IPS-18c (cell line): ENCODE results near the gene LEMD2.
A peak's percentile ranks its signal among the peaks of the same experiment; 100 is the strongest.

Experiments
- H3K4me3 ChIP-seq: 2 replicates; pipeline ENCODE4 v1.7.0; 2013; ENCODE audit warnings: low read depth, mild to moderate bottlenecking, low read length, moderate library complexity; ENCODE audit not compliant: insufficient read depth
- H3K9me3 ChIP-seq: one replicate; pipeline ENCODE4 v1.6.1; 2013; ENCODE audit warnings: mild to moderate bottlenecking, low read length, moderate library complexity; ENCODE audit not compliant: control insufficient read depth, insufficient read depth

Gene LEMD2

DNA sequence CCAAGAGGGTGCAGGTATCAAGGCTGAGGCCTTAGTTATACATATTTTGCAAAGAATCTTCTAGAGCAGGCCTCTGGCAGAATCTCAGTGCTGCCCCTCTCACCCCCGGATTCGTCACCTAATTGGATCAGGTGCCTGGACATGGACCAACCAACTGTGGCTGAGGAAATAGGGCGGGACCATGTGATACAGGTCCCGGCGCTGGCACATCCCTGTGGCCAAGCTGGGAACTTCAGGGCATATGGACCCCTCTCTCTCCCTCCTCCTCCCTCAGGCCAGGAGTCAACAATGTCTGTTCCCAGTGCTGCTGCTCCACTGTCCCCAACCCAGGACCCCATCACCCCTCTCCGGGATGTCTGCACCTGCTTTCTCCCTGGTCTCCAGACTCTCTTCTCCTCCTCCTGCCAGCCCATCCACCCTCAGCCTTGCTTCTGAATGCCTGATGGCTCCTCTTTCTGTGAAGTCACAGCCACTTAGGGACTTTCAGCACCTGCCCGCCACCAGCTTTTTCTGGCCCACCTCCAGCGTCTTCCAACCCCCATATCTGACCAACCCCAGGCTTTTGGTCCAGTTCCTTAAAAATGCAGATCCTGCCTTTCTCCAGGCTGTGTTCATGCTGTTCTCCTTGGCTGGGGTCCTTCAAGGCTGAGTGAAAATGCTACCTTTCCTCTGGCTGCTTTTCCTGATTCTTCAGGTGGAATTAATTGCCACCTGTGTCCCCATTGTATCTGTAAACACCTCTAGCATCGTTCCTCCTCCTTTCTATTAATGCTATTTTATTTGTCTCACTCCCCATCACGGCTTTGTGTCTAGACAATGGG lies 33.9 kb upstream of the LEMD2 start:
- no peaks in the 10 kb centered on the region for H3K9me3 ChIP-seq

DNA sequence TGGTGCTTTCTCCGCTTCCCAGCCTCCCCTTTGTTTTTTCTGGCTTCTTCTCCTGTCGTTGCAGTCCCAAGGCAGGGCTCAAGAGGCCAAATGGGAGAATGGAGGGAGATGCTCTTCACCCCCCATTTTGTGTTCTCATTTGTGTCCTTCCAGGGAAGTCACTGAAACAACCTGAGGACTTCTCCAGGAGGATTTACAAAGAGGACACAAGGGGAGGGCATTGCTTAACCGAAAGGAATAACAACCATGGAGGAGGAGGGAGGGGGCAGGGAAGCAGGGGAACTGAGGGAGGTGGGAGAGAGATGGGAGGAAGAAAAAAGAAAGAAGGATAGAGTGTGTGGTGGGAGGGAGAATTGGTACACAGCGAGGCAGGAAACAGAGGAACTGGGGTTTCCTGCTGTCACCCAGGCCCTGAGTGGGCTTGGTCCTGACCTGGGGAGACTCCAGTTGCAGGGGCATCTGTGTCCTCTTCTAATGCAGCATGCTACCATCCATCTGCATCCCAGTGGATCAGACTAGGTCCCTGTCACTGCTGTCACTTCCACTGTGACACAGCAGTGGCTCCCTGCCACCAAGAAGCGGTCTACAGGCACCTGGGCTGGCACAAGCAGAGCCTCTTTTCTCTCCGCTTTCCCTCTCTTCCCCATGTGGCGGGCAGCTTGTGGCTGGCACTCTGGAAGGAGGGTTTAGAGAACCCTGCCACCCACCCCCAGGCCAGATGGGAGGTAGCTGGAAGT lies 32.0 kb upstream of the LEMD2 start:
- no peak overlapping the region for H3K4me3 ChIP-seq
- H3K9me3 ChIP-seq = peaks cover 2% of the 10 kb centered on the region

More for the DNA sequence above, 33.9 kb upstream of the LEMD2 start:
- no peak overlapping the region for H3K4me3 ChIP-seq

DNA sequence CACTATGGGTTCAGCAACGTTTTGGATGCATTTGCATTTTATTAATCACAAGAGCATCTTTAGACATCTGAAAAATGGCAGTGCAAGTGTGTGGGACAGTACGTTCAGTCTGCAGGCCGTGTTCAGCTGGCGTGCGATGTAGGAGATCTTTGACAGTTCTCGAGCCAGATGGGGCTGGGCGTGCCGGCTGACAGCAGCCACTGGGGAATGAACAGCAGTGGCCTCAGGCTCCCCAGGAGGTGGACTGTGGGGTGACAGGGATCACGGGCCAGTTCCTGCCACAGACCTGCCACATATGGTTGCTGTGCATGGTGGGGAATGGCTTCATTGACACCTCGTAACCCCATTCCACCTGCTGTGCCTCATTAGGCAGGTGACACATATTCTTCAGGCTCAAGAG lies 31.3 kb upstream of the LEMD2 start:
- Histone ChIP-seq H3K9me3 (peaks cover 2% of the 10 kb centered on the region), H3K4me3 (no peak overlapping the region)

DNA sequence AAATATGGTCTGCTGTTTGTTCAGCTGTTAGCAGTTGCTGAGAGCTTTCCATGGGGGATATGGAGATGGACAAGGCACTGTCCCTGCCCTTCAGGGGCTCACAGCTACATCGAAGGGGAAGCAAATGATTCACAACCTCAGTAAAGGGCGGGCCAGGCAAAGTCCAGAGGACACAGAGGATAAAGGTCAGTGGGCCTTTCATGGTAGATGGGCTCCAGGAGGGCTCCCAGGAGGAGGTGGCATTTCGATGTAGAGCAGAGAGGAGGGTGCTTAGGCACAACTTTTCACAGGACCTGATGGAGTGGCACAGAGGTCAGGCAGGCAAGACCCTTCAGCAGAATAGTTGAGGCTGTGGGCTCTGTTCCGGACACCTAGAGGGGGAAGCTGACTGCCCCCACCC lies 30.1 kb upstream of the LEMD2 start:
- Histone ChIP-seq H3K4me3 (no peak overlapping the region), H3K9me3 (peaks cover 2% of the 10 kb centered on the region)

DNA sequence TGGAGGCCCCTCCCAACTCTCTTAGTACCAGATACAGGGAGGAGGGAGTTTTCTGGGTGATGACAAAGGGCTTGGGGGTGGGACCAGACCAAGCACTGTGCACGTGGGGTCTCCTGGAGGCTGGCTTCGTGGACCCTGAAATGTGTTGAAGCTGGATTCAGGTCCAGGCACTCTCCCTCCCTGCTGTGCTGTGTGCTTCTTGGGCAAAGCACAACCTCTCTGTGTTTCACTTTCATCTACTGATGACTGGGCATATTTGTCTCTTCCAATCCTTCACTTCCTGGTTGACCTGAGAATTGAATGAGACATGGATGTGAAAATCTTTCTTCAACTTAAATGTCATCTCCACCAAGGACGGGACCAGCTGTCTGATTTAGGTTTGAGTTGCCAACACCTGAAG lies 29.4 kb upstream of the LEMD2 start:
- Histone ChIP-seq H3K4me3 (no peak overlapping the region), H3K9me3 (peaks cover 2% of the 10 kb centered on the region)

DNA sequence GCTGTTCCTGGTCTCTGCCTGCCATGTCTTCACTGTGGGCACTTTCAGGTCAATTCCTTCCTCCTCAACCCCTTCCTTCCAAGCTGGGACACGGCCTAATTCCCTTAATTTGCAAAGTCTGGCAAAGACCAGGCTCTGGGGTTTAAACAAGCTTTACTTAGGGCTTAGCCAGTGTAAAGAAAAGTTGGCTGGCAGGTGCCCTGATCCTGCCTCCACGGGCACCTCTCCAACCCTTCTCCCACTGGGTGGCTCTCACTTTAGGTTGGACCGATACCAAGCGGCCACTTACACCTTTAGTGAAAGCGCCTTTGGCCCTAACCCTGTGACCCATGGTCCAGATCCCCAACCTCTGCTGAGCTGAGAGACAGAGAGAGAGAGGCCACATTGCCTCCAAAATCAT lies 28.6 kb upstream of the LEMD2 start:
- H3K9me3 ChIP-seq = peaks cover 2% of the 10 kb centered on the region
- no peak overlapping the region for H3K4me3 ChIP-seq

DNA sequence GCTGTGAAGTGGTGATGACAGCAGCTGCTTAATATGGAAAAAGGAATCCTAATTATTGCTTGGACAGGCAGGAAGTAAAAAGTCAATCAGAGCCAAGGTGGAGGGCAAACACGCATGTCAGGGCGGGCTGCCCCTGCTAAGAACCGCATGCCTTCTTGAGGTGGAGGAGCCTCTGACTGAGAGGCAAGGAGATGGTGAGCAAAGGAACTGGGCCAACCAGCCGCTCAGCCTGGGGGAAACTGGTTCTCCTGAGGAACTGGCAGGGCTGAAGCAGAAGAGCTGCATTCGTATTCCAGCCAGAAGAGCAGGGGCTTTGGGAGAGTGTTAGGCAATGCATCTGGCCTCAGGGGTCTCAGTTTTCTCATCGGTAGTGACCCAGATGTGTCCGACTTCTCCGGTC lies 28.0 kb upstream of the LEMD2 start:
- H3K4me3 ChIP-seq = no peak overlapping the region
- H3K9me3 ChIP-seq = peaks cover 2% of the 10 kb centered on the region

DNA sequence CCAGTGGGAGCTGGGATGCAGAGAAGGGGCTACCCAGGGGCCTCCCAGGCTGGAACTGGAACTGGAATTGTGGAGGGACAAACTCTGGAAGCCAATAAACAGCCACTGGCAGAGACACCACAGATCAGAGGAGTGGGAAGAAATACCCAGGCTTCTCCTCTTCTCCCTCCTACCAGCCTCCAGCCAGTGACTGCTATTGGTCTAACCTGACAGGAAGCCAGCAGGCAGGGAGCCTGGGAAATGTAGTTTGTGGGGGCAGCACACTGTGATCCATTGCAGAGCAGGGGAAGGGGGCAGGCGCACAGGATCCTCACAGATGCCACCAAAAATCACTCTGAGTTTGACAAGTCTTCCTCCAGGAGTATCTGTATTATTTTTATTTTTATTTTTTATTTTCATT lies 26.9 kb upstream of the LEMD2 start:
- Histone ChIP-seq H3K9me3 (peaks cover 2% of the 10 kb centered on the region), H3K4me3 (no peak overlapping the region; the same call in 1 of the 2 replicates)

DNA sequence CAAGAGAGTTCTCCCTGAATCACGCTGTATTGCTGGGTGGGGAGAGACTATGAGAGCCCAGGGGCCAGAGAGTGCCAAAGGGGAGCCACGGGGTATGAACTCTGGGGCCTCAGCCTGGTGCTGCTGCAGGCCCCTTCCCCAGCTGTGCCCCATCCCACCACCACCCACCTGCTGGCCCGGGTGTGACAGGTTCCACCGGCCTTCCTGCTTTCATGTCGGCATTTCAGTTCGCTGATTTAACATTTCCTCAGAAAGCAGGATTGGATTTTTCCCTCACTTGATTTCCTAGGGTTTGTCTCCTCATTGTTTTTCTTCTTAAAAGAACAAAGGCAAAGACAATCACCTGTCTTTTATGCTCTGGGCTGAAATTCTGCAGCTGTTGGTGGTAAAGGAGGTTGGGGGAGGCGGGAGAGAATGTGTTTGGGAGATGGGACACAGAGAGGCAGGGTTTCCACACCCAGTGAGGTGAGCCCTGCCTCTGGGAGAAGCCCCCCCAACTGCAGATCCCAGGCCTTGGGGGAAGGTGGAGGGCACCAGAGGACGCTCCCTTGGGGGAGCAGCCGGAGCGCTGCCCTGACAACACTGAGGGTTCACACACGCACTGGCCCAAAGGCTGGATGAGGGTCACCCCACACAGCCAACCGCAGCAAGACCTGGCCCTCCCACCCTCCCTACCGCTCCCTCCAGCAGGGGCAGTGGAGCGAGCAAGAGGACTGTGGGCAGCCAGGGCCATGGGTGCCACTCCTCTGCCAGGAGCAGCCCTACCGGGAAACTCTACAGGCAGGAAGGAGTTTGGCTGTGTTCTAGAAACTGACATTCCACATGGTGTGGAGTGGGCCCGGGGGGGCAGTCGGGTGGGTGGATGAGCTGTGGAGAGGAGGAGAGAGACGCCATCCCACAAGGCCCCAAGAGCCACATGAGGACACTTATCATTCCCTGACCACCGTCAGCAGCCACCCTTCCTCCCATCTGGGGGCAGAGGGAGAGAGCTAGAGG lies 25.4 kb upstream of the LEMD2 start:
- H3K9me3 ChIP-seq = peaks cover 2% of the 10 kb centered on the region
- H3K4me3 ChIP-seq = no peak overlapping the region; the same call in 1 of the 2 replicates

DNA sequence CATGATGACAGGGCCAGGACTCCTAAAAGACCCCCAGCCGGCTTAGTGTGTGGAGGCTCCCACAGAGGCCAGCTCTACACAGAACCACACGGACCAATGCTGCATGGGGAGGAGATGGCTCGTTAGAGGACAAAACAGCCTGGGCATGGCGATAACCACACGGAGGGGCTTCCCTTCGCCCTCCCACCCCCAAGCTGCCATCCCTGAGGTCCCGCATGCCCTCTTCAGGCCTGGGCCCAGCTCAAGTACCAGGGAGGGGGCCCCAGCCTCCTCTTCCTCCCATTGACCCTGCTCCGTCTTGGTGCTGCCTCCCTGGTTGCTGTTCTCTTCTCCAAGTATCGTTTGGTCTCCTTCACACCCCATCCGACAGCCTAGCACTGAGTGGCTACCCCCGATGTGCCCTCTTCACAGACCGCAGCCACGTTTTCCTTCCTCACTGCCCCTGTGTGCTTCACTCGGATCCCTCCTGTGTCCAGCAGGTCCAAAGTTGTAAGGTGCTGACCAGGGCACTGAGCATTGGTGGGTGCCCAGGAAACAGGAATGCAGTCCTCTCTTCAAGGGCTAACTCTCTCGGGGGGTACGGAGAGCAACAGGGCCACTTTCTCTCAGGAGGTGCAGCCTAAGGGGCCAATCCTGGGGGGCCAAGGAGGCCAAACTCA lies 24.4 kb upstream of the LEMD2 start:
- Histone ChIP-seq H3K4me3 (no peak overlapping the region; the same call in 1 of the 2 replicates), H3K9me3 (peaks cover 2% of the 10 kb centered on the region)

DNA sequence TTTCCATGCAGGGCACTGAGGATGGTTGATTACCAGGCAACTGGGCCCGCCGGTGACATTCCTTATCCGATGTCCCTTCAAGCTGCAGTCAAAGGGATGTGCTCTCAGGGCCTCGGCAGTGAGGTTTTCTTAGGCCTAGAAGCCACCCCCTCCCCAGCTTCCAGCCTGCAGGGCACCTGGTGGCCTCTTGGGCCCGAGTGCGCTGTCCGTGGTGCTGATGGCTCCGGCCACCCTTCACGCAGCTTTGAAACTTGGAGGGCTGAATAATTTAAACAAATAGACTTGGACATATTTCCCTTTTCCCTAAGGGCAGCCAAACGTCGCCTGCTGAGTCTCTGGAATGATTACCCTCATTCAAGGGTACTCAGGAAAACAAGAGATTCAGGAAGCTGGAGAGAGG lies 23.7 kb upstream of the LEMD2 start:
- Histone ChIP-seq H3K9me3 (peaks cover 2% of the 10 kb centered on the region), H3K4me3 (peak overlapping the region; percentile 34; the same call in 1 of the 2 replicates)

DNA sequence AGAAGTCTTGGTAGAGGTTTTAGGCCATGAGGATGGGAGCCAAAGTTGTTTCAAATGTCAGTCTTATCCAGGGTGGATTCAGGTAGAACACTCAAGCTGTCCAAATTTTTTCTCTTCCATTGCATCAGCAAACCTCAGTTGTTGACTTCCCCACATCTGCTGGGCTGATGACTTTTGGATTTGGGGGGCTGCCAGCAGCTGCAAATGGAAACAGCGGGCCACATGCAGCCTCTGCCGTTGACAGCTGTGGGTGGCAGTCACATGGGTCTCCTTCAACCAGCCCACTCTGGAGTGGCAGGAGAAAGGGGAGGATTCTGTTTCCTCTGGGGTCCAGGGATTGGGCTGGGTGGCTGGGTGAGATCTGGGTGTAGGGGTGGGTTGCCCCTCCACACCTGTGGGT lies 20.7 kb upstream of the LEMD2 start:
- H3K4me3 ChIP-seq = no peak overlapping the region

DNA sequence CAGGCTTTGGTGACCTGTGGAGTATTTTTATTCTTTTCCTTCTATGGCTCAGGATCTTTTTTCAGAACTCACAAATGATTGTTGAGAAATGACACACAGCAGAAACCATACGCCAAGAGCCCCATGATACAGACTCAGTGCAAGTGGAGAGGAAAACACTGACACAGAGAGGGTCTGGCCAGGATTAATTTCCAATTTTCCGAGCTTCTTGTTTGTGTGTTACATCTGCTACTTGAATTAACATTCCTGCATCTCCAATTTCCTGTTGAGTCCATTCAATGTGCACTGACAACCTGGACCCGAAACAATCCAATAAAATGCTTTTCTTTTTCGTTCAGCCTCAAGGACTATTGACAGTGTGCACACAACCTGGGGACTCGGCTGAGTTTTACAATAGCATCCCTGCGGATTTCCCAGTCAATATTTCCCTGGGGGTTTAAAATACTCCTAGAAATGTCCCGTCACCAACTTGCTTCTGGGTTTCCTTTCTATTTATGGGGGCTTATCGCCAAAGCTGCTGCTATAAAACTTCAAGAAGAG lies 19.8 kb upstream of the LEMD2 start:
- Histone ChIP-seq H3K9me3 (no peaks in the 10 kb centered on the region), H3K4me3 (no peak overlapping the region)

More for the DNA sequence above, 20.7 kb upstream of the LEMD2 start:
- H3K9me3 ChIP-seq = no peaks in the 10 kb centered on the region

DNA sequence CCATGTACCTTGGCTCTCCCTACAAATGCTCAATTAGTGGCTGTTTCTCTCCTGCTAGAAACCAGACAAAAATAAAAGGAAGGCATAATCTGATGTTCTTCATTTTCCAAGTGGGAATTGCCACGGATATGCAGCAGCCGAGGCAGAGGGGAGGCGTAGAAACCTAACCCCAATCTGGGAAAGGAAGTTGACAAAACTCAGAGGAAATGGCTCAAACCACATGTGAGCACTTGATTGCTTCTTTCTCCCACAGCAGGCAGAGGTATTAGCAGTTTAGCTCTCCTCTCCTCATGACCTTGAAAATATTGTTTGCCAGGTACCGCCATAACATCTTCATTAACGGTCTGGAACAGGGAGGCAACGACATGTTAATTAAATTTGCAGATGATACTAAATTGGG lies 18.7 kb upstream of the LEMD2 start:
- H3K4me3 ChIP-seq = no peak overlapping the region
- no peaks in the 10 kb centered on the region for H3K9me3 ChIP-seq

DNA sequence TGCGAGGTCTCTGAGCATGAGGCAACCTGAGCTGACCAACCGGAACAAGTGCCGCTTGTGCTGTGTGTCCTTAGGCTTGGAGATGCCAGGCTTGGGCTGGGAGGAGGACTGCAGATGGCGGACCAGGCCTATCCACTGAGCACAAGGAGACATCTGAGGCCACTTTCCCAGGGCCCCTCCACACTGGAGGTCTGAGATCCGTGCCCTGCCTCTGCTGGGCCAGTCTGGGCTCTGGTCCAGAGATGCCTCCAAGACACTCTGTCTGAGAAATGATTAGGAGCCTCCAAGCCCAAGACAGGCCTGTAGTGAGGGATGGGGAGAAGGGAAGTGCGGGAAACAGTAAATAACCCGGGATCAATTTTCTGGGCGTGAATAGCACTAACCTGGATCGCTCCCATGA lies 17.9 kb upstream of the LEMD2 start:
- Histone ChIP-seq H3K4me3 (no peak overlapping the region), H3K9me3 (no peaks in the 10 kb centered on the region)

DNA sequence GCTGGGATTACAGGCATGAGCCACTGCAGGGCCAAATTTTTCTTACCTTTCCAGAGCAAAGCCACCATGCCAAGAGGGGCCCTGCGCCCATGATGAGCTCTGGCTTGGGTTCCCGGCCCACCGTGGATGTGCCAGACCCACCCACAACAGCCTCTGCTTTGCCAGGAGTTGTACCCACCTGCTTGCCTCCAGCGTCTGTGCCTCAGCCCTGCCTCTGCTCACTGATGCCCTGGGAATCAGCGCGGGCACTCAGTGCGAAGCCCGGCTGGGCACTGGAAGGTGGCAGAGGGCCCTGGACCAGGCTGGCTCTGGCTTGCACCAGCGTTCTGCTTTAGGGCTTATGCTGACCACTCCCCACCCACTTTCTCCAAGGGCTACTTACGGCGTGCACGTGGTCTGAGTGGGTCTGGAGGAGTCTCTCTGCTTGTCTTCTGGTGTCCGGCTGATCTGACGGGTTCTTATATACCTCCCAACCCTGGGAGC lies 14.7 kb upstream of the LEMD2 start, which contains the start of gene MLN:
TSS of gene MLN (minus strand) at position 433 of the 483 bp plus-strand sequence. CDS start 2,840 bp downstream, outside the sequence.
- H3K9me3 ChIP-seq = no peaks in the 10 kb centered on the region
- no peak within 1 kb of the TSS for H3K4me3 ChIP-seq
